HG03575 (cell line): ENCODE data around the gene ATF3.

Experiments
- ATAC-seq: cut with Tn5 transposase; IDR thresholded peaks from one replicate; pipeline ENCODE4 v1.9.1; 2021; ENCODE audit not compliant: unreplicated experiment, insufficient number of reproducible peaks, low FRiP score; ENCODE audit errors: extremely low read depth

Gene ATF3

DNA sequence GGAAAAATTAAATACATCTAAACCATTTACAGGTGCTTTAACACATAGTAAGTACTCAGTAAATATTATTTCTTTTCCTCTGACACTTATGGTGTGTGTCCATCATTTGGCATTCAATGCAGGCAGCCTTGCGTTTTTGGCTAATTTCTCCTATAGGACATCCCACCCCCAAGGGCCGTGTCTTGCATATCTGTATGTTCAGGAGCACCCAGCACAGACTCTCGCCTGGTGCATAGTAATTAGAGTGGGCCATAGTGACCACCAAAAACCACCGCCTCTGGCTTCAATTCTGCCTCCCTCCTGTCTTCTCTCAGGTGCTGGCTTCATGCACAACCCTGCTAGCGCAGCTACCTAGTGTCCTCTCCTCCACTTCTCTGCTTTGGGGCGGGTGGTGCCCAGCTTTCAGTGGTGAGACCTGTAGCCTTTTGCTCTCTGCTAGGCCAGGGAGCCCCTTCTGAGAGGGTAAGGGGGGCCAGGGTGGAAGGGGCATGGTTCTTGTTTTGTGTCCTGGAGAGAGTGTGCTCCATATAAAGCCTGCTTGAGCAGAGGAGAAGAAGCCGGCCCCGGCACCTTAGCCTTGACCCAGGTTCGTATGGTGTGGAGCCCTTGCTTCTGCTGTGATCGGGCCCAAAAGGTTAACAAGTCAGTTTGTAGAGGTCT lies 57.7 kb downstream of the ATF3 start:
- ATAC-seq = no peak

DNA sequence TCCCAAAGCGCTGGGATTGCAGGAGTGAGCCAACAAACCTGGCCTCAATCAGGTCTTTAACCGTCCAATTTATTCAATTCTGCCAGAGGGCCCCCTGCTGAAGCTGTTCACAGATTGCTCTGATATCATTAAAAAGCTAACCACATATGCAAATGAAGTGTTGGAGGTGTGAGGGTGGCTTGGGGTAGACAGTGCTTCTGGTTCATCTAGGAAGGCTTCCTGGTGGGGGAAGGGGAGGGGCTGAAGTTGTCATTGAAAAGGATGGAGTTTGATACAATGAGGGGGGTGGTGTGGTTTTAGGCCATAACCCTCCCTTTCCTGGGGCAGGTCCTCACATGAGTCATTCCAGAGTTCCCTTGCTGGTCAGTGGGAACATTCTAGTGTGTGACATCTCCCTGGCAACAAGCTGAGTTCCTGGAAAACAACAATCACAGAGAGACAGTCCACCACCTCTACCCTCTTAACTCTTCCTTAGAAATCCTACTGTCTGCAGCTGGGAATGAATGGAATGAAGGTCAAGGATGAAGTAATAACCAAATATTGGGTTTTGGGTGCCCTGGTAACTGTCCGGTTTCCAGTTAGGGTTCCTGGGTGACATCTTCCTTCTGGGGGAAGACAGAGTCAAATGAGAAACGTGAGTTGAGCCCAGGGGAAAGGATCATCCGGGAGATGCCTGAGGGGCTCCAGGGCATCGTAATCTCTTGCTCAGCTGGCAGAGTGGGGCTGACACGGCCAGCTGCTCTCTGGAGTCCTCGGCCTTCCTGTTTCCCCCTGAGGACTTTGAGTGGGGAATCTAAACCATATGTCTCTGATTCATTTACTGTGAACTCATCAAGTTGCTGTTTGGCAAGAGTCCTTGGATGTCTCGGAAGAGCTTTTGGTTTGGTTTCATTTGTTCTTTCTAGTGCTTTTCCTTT lies 58.9 kb downstream of the ATF3 start:
- no peak for ATAC-seq

DNA sequence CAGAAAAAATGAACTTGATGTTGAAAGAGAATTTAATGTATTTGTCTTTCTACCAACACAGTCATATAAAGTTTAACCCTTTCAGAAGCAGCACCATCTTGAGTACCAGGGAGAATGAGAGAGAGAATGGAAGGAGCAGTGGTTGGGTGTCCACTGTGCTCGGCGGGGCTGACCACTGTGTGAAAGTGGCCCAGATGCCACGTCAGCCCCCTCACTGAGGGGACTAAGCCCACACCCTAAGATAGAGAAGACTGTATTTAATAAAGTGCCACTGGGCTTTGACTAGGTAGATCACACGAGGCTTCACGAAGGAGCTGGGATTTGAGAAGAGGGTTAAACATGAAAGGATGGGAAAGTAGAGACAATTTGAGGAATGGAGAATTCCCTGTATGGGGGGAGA lies 59.9 kb downstream of the ATF3 start:
- ATAC-seq = no peak

DNA sequence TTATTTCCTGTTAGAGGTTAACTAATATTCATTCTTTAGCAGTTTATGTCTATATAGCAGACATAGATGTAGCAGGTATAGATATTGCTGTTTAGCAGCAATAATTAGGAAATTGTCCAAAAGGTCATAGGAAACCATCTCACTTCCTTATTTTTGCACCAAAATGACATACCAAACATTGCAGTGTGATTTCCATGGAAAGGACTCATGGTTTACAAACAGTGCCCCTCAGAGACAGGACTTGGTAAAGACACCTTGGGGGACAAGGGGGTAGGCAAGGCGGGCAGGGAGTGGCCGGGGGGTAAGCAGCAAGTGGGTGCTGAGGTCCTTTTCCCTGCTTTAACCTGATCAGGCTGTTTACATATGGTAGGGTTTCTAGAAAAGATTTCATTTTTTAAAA lies 60.5 kb downstream of the ATF3 start:
- no peak for ATAC-seq

GRCh38 chr1:212669600-212669999 lies 61.0 kb downstream of the ATF3 start:
- no peak for ATAC-seq

- no peak for ATAC-seq
Observed at GRCh38 chr1:212670301-212670700, 61.7 kb downstream of the ATF3 start.
